Measurements from ENCODE around the gene NEGR1.

DNA sequence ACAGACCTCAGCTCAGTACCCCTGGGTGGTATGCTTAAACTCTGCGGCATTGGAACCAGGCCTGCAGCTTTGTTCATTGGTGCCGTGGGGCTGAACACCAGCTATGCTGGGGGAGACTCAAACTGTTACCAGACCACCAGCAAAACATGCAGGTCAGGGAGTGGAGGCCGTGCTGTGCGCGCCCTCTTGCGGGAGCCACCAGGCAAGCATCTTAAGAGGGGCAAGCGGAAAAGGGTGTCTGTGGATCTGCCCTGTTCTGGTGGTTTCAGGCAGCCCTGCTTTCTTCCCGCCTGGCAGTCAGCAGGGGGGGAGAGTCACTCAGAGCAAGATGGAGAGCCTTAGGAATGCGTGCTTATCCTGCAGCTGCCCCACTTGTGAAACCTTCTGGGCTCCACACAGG is 924.6 kb downstream of the NEGR1 start:
- TF ChIP-seq, protein P1, sequence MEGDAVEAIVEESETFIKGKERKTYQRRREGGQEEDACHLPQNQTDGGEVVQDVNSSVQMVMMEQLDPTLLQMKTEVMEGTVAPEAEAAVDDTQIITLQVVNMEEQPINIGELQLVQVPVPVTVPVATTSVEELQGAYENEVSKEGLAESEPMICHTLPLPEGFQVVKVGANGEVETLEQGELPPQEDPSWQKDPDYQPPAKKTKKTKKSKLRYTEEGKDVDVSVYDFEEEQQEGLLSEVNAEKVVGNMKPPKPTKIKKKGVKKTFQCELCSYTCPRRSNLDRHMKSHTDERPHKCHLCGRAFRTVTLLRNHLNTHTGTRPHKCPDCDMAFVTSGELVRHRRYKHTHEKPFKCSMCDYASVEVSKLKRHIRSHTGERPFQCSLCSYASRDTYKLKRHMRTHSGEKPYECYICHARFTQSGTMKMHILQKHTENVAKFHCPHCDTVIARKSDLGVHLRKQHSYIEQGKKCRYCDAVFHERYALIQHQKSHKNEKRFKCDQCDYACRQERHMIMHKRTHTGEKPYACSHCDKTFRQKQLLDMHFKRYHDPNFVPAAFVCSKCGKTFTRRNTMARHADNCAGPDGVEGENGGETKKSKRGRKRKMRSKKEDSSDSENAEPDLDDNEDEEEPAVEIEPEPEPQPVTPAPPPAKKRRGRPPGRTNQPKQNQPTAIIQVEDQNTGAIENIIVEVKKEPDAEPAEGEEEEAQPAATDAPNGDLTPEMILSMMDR (conservative IDR thresholded peaks at IDR 0.05; ENCODE audit: low read length): no peak
- TF ChIP-seq EZH2phosphoT487 (IDR thresholded peaks at IDR 0.05; ENCODE audit: borderline replicate concordance, low read depth, low read length): no peak

Measured in OCI-LY7 (cell line).